HG03139 (cell line): Measurements from ENCODE around the gene DENND1A.

Experiments
- ATAC-seq: cut with Tn5 transposase; IDR thresholded peaks from one replicate; pipeline ENCODE4 v1.9.1; 2021; ENCODE audit not compliant: unreplicated experiment

DENND1A gene

DNA sequence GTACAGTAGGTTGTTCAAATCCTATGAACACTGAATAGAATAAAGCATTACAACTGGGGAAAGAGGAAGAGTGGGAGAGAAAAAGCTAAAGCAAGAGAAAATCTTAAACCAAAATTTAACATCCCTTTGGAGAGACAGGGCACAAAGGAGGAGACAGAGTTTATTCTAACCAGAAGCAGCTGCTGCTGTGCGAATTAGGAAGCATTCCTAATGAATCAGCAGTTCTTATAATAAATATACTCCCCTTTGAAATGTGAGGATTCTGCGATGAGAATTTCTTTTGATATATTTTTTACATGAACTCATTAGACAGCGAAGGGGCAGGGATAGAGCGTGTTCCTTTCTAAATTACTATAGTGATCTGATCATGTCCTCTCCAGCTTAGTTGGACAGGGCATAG, 233.4 kb downstream of the DENND1A start:
- ATAC-seq, result no peak

DNA sequence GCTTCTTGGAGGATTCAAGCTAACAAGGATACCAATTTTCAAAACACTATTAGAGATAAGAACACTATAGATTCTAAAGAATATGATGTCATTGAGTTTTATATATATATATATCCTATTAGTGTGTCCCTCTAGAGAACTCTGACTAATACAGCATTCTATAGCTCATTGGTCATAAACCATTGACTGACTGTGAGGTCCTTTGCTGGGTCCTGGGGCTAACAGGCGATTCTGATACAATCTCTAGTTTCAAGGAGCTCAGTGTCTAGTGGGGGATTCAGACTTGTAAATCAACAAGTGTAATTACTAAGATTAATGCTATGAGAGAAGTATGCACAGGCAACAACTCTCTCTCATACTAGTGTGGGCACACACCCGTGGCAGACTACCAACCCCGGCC, 234.5 kb downstream of the DENND1A start:
- no peak for ATAC-seq

DNA sequence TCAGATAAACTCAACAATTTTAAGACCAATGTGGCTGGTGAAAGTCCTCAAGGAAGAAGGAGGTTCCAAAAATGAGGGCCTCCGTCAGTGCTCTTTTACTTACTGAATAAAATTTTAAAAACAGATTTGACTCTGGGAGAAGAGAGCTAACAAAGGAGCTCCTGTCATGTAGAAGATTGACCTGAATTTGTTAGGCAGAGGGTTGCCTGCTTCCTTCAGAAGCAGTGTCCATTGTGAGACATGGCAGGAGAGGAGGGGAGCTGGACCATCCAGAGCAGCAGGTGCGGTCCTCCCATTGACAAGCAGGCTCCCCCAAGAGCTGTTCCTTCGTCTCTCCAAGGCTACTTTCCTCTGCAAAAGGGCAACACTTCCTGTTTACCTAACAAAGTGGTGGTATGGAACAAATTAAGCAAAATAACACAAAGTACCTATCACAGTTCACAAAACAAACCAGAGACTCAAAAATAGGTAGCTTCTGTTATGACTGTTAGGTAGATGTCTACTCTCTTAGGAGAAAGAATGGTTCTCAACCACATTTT, 238.1 kb downstream of the DENND1A start:
- no peak for ATAC-seq

DNA sequence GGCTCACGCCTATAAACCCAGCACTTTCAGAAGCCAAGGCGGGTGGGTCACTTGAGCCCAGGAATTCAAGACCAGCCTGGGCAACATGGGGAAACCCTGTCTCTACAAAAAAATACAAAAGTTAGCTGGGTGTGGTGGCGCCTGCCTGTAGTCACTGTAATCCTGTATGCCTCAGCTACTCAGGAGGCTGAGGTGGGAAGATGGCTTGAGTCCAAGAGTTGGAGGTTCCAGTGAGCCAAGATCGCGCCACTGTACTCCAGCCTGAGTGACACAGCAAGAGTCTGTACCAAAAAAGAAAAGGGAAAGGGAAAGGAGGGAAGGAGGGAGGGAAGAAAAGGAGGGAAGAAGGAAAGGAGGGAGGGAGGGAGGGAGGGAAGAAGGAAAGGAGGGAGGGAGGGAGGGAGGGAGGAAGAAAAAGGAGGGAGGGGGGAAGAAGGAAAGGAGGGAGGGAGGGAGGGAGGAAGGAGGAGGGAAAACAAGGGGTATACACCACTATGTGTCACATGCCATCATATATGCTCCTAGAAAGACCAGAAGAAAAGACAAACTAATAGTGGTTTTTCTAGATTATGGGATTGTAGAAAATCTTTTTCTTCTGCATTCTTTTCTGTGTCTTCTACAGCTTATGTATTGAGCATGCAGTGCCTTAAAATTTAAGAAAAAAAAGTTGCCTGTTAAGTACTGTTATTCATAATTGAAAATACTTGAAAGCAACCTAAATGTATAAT, 240.1 kb downstream of the DENND1A start:
- no peak for ATAC-seq

DNA sequence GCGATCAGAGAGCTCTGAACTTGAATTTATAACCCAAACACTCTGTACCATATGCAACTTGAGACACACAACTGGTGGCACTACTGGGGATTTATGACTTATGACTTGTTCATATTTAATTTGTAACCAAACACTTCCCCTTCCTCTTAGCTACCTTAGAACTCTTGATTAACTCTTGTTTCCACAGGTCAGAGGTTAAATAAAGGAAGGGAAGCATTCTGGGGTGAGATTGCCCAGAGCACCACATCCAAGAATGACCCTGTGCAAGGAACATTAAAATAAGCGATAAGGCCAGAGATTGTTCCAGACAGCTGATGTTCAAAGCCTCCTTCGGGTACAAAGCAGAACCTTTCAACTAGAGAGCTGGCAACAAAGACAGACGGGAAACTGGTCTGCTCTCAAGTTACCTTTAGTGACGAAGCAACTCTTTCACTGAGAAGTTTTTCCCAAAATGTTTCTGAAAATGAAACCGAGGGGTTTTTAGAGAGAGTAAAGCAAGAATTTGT, 242.6 kb downstream of the DENND1A start:
- ATAC-seq, result no peak

DNA sequence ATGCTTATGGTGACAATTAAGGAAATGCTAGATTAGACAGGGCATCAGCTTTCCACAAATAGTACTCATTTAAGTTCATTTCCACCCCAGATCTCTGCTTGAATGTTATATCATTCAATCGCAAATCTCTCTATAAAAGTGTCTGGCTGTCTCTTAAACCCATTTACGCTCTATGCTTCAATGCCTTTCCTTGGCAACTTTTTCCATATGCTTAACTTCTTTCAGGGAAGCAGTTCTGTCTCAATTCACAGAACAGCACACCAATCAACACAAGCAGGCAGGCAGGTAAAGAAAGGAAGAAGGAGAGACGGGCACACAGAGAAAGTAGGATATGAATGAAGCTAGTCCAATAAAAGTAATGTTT, 243.1 kb downstream of the DENND1A start:
- no peak for ATAC-seq

DNA sequence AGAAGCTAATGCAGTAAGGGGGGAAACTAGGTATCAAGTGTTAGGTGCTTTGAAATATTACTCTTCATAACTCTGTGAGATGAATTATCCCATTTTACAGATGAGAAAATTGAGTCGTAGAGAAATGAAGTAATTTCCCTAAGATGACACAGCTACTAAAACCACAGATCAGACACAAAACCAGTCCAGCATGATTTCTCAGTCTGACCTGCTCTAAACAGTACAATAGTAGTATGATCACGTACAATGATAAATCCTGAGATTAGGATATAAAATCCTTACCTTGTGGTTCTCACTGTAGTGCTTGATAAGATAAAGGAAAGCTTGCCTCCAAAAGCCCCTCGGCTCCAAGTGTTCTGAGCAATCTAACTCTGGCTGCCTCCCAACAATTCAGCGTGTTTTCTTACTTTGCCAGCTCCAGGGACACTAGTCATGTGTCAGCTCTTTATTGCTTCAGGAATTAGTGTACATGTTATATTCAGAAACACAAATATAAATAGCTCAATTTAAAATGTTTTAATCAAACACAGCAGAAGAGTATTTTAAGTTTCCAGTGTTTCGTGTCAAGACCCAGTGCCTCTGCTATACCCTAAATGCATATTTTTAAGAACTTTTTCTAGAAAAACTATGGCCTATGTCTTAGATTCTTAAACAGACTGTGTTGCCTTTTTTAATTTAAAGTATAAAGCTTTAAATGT, 243.6 kb downstream of the DENND1A start:
- no peak for ATAC-seq

DNA sequence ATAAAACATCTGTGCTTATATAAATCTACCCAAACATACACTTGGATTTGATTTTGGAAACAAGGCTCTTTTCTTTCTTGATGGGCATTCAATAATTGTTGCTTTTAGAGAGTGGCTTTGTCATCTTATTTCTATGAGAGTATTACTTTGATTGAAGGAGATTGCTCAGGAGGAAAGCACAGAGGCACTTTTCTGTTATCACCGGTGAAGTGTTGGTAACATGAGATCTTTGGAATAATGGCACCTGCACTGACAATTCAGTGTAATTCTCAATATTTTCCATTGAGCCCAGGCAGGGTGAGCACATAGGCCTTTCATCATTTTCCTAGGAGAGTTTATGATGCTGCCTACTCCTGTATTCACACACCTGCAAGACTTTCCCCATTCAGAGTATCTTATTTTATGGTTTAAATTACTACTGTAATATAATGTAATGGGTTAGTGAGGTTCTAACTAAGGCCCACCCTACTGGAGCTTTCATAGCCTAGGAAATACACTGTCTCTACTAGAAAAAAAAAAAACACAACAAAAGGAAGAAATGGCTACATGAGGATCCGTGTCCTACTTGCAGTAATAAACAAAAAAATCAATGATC, 244.3 kb downstream of the DENND1A start:
- ATAC-seq, result no peak

DNA sequence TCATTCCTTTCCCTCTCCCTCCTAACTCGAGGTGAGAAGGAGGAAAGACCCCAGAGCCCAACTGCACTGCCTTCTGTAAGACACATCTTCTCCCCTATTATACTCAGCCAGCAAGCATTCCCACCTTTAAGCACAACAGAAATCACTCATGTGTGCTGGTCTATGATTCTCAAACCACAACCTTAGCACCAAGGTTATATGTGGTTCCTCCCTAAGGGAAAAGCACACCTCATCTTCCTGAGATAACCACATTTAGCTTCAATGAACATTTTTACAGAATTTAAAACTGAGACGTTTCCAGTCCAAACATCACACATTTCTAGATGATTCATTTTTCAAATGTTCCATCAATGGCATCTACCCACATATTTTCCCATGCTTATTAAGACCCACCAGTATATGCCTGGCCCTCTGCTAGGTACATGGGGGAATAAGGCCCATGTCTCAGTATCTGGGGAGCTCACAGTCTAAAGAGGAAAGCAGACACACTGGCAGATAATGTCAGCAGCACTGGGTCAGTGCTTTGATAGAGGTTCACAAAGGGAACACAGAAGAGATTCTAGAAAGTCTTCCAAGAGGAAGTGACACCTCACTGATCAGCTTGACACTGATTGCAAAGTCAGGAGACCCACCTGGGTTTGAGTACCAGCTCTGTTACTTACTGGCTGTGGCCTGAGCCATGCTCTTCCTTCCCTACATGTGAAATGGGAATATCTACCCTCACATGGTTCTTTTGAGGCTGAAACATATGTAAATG, 245.4 kb downstream of the DENND1A start:
- no peak for ATAC-seq

DNA sequence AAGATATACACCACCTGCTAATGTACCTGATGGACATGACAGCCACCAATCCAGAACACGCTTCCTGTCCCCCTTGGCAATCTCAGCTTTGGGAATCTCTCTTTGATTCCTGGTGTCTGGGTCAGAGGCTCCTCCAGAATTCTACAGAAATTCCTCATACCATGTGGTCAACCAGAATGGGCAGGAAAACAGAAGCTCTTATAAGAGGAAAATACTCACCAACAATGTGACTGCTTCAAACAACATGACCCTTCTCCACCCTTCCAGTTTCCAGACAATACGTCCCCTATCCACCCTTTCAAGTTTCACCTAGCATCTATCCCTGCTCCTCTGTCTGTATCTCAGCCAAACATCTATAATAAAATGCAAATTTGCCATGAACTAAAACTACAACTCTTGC, 247.2 kb downstream of the DENND1A start:
- no peak for ATAC-seq

DNA sequence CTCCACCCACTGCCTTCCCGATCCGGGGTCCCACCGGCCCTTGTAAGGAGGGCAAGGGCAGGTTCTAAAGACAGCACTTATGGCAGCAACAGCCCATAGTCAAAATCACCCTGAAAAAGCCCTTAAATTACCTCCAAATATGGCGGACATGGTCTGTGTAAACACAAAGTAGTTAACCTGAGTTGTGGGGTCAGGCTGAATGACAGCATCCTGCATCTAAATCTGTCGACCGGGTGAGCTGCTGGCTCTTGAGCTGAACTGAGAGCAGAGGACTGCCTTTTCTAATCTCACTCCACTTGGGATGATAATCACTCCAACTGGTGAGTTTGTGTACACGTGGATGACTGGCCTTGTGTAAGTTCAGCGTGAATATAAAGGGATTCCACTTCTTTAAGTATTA, 249.6 kb downstream of the DENND1A start:
- ATAC-seq, result no peak

DNA sequence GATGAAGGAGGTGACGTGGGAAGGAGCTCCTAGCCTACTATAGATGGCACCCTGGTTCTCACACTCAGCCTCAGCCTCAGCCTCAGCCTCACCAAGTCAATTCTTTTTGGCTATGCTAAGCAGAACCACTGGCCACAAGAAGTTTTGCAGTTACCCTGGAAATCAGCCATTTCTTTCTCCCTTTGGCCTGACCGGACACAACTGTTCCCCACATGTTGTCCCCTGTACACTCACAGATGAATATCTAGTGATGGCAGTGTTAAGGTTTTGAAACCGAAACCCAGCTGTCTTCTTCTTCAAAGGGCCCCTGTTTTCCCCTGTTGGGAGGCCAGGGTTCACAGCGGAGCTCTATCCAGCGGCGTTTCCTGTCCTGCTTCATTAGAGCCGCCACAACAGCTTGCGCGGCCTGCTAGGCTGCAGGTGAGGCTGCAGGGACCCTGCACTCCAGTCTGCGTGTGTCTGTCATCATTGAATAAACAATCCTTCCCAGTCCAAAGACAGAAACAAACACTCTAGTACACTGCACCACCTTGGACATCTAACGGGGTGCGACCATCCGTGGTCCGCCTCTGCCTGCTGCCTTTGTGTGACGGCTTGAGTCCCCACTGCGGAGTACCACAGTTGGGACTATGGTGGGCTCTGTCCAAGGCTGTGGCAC, 250.5 kb downstream of the DENND1A start:
- ATAC-seq, result peak; percentile 87

DNA sequence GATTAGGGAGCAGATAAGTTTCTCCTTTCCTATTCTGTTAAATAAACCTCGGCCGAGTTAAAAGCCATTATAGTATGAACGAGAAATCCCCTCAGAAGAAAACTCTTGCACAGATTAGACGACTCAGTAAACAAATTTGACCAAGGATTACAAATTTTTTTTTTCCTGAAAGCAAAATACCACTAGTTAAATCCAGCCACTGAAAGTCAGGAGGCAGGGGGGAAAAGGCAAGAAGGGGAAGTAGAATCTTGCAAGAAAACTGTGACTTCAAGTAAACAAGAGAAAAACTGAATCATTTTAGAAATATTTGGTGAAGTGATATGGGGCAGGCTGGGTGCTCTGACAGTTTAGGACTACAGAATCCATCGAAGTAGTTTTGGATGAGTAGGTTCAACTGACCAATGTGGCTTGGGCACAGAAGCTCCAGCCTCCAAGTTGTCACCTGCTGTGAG, 251.0 kb downstream of the DENND1A start:
- no peak for ATAC-seq

DNA sequence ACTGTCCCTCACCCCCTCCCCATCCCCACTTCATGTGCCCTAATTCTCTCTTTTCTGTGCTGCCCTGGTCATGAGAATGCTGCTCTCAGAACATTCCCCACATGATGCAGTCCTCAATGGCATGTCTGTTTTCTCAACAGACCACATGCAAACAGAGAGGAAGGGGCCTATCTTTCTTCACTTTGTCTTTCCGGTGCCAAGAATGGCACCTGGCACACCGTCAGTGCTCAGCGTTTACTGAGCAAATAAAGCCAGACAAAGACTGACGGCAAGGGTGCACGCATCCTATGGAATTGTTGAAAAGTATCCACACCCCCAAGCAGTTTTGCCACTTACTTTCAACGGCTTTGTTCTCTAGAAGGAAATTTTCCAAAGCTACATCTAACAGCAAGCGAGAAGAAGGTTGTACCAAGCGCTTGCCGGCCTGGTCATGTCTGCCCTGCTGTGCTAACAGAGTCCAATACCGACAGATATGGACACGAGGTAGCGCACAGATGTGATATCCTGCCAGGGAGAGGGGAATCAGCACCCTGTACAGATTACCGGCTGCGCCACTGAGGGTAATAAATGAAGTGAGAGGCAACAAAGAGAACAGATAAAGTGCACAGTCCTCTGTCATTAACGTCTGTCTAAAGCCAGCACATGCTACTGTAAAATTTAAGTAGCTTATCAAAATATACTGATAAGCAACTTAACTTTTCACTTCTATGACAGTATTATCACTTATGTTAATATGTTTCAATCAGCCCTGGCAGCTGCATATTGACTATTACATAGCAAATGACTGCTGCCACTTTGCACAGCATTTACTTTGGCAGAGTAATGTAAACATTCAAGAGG, 251.7 kb downstream of the DENND1A start:
- no peak for ATAC-seq

DNA sequence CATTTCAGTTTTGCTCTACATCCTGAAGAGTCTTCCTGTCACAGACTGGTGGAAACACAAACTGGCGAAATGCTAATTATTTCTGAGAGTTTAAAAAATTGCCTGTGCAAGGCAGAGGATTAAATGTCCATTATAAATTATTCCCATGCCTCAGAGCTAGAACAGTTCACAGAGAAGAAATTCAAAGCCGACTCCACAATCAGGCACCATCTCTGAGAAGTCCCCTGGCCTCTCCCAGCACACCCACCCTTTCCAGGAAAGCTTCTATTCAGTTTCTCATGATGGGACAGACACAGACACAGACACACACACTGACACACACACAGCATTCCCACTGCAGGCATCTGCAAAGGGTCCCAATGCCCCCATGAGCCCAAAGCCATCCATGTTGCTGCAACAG, 253.1 kb downstream of the DENND1A start:
- ATAC-seq, result no peak

DNA sequence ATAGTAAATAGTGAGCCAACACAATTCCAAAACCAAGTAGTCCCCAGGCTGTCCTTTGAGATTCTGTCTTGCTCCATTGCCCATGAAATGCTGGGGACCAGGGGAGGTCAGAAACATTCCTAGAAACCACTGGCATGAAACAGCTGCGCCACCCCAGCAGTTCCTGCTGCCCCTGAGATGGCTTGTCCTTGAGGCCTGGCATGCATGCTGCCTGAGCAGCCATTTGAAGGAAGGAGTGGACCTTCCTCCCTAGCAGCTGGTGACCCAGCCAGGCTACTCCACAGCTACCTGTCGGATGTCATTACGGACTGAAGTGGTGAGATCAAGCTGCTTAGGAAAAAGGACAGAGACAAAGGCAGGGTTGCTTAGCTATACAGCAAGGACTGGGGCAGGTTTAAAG, 260.6 kb downstream of the DENND1A start:
- no peak for ATAC-seq

DNA sequence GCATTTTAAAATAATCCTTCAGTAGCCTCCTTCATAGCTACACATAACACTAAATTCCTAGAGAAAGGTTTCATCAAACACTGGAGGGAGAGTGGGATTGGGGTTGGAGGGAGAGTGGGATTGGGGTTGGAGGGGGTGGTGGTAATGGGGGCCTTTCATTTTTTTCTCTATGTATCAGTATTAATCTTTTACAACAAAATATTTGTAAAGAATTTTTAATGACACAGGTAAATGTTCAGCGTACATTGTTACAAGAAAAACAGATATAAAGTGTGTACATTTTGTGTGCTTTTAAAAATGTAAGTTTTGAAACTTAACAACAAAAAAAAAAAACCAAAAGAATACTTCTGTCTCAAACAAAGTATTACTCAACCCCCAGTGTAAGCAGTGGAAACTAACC, 266.4 kb downstream of the DENND1A start:
- ATAC-seq, result no peak

DNA sequence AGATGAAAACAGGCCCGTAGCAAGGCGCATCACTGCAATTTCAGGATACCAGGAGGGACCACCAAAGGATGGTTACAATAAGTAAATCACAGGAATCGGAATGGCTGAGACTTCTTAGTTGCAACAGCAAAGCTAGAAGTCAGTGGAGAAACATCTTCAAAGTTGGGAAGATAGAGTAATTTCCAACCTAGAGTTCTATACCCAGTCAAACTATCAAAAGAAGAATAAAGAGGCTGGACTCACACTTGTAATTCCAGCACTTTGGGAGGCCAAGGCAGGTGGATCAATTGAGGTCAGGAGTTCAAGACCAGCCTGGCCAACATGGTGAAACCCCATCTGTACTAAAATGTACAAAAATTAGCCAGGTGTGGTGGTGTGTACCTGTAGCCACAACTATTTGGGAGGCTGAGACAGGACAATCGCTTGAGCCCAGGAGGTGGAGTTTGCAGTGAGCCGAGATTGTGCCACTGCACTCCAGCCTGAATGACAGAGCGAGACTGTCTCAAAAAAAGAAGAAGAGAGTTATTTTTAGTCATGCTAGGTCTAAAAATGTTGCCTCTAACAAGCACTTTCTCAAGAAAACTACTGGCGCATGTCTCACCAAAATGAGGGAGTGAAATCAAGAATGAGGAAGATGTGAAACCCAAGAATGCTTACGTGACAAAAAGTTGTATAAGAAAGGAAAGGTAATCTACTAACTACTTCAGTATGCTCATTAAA, 267.7 kb downstream of the DENND1A start:
- ATAC-seq, result no peak
